Stimulated activated CD4-positive, alpha-beta T cell treated with anti-CD3 and anti-CD28 coated beads, Interleukin-1b, Interleukin-23, amount 100 ng/mL, for 24 hours (primary cell): Measurements from ENCODE around the gene PACC1.
"Not testable (repeated sequence)": the region's sequence is repeated elsewhere in the genome, so short reads cannot be mapped to it uniquely, and the experiment has no call there.

Source experiments
- DNase-seq, 4 experiments: peaks; one replicate each; pipeline ENCODE4 v3.0.0-alpha.2; 2020; ENCODE audit warnings: low read depth in 4 of 4, low spot score in 1 of 4

PACC1 gene

GRCh38 chr1:212341090-212341489 lies 73.6 kb downstream of the PACC1 start:
- no peak for DNase-seq

- no peak for DNase-seq
Measured at GRCh38 chr1:212329105-212329504, 85.6 kb downstream of the PACC1 start.

GRCh38 chr1:212328248-212328647 lies 86.4 kb downstream of the PACC1 start:
- DNase-seq: no peak

- DNase-seq: no peak
Measured at GRCh38 chr1:212326541-212326940, 88.1 kb downstream of the PACC1 start.

GRCh38 chr1:212323066-212323465 lies 91.6 kb downstream of the PACC1 start:
- no peak for DNase-seq

GRCh38 chr1:212321031-212321430 lies 93.7 kb downstream of the PACC1 start:
- DNase-seq: not testable (repeated sequence)

- DNase-seq: no peak
Measured at GRCh38 chr1:212317916-212318315, 96.8 kb downstream of the PACC1 start.

GRCh38 chr1:212315907-212316306 lies 98.8 kb downstream of the PACC1 start:
- DNase-seq: no peak

GRCh38 chr1:212315184-212315583 lies 99.5 kb downstream of the PACC1 start:
- no peak for DNase-seq
